RWPE2 (cell line): ENCODE data around the gene MAP3K2.
A peak's percentile ranks its signal among the peaks of the same experiment; 100 is the strongest.

Experiments
- ATAC-seq: fragments of 200-7000 bp; cut with Tn5 transposase; 3 replicates; pipeline ENCODE4 v1.9.1; 2021; ENCODE audit warnings: low read depth
- DNase-seq: peaks from one replicate; pipeline ENCODE4 v3.0.0-alpha.2; 2020; ENCODE audit warnings: low spot score
- H3K27ac ChIP-seq: fragments of 450-650 bp; 2 replicates; pipeline ENCODE4 v1.5.1; 2017; ENCODE audit warnings: mild to moderate bottlenecking; ENCODE audit not compliant: poor library complexity, severe bottlenecking
- H3K27me3 ChIP-seq: fragments of 250-450 bp; sonication (Bioruptor Pico); 2 replicates; pipeline ENCODE4 v1.5.1; 2021; ENCODE audit warnings: mild to moderate bottlenecking, moderate library complexity; ENCODE audit not compliant: insufficient read depth, poor library complexity, severe bottlenecking
- H3K36me3 ChIP-seq: fragments of 250-450 bp; sonication (Bioruptor Pico); 2 replicates; pipeline ENCODE4 v1.5.1; 2020; ENCODE audit warnings: low read depth, mild to moderate bottlenecking, moderate library complexity
- H3K4me1 ChIP-seq: fragments of 250-450 bp; sonication (Bioruptor Pico); 2 replicates; pipeline ENCODE4 v1.5.1; 2021; ENCODE audit warnings: mild to moderate bottlenecking, moderate library complexity; ENCODE audit not compliant: insufficient read depth, poor library complexity, severe bottlenecking
- H3K4me3 ChIP-seq: fragments of 250-450 bp; sonication (Bioruptor Pico); 2 replicates; pipeline ENCODE4 v1.5.1; 2021; ENCODE audit warnings: mild to moderate bottlenecking, moderate library complexity; ENCODE audit not compliant: severe bottlenecking
- H3K9me3 ChIP-seq: fragments of 250-450 bp; sonication (Bioruptor Pico); 2 replicates; pipeline ENCODE4 v1.5.1; 2021; ENCODE audit warnings: mild to moderate bottlenecking, moderate library complexity; ENCODE audit not compliant: severe bottlenecking
- CTCF ChIP-seq: fragments of 450-650 bp; IDR thresholded peaks from one replicate; pipeline ENCODE4 v1.5.1; 2017; ENCODE audit warnings: mild to moderate bottlenecking, moderate library complexity; ENCODE audit not compliant: poor library complexity, severe bottlenecking

The MAP3K2 gene

GRCh38 chr2:127332335-127332734 is 55.4 kb downstream of the MAP3K2 start:
- DNase-seq: no peak
- no peak for ATAC-seq
- peaks cover 55% of the 10 kb centered on the region for H3K36me3 ChIP-seq
- no peak overlapping the region for H3K27ac ChIP-seq
- TF ChIP-seq CTCF: no peak
- H3K4me1 ChIP-seq: no peaks in the 10 kb centered on the region
- H3K9me3 ChIP-seq: no peaks in the 10 kb centered on the region
- H3K4me3 ChIP-seq: no peak overlapping the region
- H3K27me3 ChIP-seq: no peaks in the 10 kb centered on the region

DNA sequence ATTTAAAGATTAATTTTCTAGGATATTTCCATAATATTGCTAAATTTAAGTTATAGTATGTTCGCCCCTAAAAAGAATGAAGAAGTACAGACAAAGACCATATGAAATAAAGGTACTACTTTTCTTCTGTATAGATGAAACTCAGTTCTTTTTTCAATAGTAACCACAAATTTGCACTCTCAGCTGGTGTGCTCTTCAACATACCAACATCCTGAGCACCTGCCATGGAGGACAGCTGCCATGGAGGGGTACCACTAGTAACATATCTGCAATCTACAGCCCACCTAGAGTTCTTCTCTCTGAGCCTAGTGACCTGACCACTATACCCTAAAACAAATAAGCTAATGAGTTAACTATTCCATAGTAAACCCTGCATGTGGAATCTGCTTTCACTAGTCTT is 57.0 kb downstream of the MAP3K2 start:
- Histone ChIP-seq H3K4me1 (no peaks in the 10 kb centered on the region), H3K4me3 (no peak overlapping the region), H3K27ac (no peak overlapping the region), H3K27me3 (no peaks in the 10 kb centered on the region), H3K9me3 (no peaks in the 10 kb centered on the region), H3K36me3 (peaks cover 51% of the 10 kb centered on the region)
- no peak for TF ChIP-seq CTCF
- ATAC-seq (no peak), DNase-seq (no peak)

GRCh38 chr2:127326289-127326945 is 61.4 kb downstream of the MAP3K2 start:
- no peak for TF ChIP-seq CTCF
- ATAC-seq (no peak), DNase-seq (no peak)
- no peak overlapping the region for H3K4me3 ChIP-seq
- H3K4me1 ChIP-seq: no peaks in the 10 kb centered on the region
- H3K27me3 ChIP-seq: no peaks in the 10 kb centered on the region
- no peaks in the 10 kb centered on the region for H3K9me3 ChIP-seq
- H3K27ac ChIP-seq: no peak overlapping the region
- H3K36me3 ChIP-seq: peaks cover 64% of the 10 kb centered on the region

DNA sequence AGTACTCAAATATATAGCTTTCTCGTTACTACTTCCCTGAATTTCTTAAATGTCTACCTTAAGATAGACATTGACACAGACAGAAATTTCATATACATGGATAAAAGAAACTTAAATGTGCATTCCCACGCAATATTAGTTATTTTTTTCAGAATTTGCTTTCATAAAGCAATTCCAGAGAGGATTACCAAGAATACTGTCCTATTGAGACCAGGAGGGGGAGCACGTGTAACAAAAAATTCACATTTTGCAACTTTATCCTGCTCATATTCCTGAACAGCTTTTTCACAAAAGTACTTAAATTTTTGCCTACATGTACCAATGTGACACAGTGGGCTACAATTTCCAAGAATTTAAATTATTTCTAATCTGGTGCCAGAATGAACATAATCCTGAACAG is 63.1 kb downstream of the MAP3K2 start:
- peak; percentile 45; the same call in 1 of the 3 replicates for ATAC-seq
- H3K36me3 ChIP-seq: peaks cover 64% of the 10 kb centered on the region
- no peak for DNase-seq

More for the DNA sequence above, 63.1 kb downstream of the MAP3K2 start:
- H3K4me1 ChIP-seq: no peaks in the 10 kb centered on the region
- H3K9me3 ChIP-seq: no peaks in the 10 kb centered on the region
- H3K27ac ChIP-seq: no peak overlapping the region
- H3K27me3 ChIP-seq: no peaks in the 10 kb centered on the region
- H3K4me3 ChIP-seq: no peak overlapping the region
- peak; percentile 83 for TF ChIP-seq CTCF
